GM23248 (cell line): Measurements from ENCODE around the gene KDM4B.

Experiments
- EZH2 ChIP-seq: fragments of 200-600 bp; sonication (generic); IDR thresholded peaks from 2 replicates; pipeline ENCODE4 v1.6.1; 2018; ENCODE audit warnings: antibody characterized with exemption, mild to moderate bottlenecking; ENCODE audit not compliant: insufficient read depth, poor library complexity, severe bottlenecking
- EZH2phosphoT487 ChIP-seq: fragments of 200-600 bp; sonication (generic); IDR thresholded peaks from 2 replicates; pipeline ENCODE4 v1.6.1; 2018; ENCODE audit warnings: antibody characterized with exemption, moderate library complexity, mild to moderate bottlenecking, low read depth; ENCODE audit not compliant: insufficient read depth

- TF ChIP-seq EZH2phosphoT487 (no peak), EZH2 (no peak)
Observed at GRCh38 chr19:5041913-5042187, 72.9 kb downstream of the KDM4B start.
